ENCODE measurements around the gene SLC25A41. TPM values are rescaled to one million over a fixed set of nuclear protein-coding genes. Genes with fewer than 3 reads are reported as not detected.

Gene SLC25A41
- total RNA-seq, 1 experiment from 2014 or later = 1.4 TPM

DNA sequence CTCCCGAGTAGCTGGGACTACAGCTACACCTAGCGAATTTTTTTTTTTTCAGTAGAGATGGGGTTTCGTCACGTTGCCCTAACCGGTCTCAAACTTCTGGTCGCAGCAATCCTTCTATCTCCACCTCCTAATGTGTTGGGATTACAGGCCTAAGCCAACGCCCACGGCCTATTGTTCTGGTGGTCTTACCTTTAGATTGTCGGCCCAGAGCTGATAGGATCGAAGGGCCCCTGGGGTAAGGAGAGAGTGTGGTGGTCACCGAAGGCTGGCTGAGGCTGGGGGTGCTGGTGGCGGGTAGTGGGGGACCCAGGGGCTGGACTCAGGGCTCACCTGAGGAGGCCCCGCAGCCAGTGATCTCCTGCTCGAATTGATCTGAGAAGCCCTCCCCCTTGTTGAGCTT lies 37.5 kb upstream of the SLC25A41 start:
- H3K27ac Mint-ChIP-seq (ENCODE audit: unreplicated experiment) = no peak overlapping the region
- H3K4me3 Mint-ChIP-seq (ENCODE audit: low read depth, unreplicated experiment) = no peak overlapping the region
- CTCF ChIA-PET = no interaction called here
- H3K36me3 Mint-ChIP-seq (ENCODE audit: insufficient read depth, unreplicated experiment) = peaks cover 18% of the 10 kb centered on the region
- TF ChIP-seq, protein P1, sequence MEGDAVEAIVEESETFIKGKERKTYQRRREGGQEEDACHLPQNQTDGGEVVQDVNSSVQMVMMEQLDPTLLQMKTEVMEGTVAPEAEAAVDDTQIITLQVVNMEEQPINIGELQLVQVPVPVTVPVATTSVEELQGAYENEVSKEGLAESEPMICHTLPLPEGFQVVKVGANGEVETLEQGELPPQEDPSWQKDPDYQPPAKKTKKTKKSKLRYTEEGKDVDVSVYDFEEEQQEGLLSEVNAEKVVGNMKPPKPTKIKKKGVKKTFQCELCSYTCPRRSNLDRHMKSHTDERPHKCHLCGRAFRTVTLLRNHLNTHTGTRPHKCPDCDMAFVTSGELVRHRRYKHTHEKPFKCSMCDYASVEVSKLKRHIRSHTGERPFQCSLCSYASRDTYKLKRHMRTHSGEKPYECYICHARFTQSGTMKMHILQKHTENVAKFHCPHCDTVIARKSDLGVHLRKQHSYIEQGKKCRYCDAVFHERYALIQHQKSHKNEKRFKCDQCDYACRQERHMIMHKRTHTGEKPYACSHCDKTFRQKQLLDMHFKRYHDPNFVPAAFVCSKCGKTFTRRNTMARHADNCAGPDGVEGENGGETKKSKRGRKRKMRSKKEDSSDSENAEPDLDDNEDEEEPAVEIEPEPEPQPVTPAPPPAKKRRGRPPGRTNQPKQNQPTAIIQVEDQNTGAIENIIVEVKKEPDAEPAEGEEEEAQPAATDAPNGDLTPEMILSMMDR (IDR thresholded peaks at IDR 0.05; ENCODE audit: unreplicated experiment) = no peak
- no peak for DNase-seq
- no TSS peak for BruUV-seq (replicated peaks)
- no peaks in the 10 kb centered on the region for H3K27me3 Mint-ChIP-seq (ENCODE audit: unreplicated experiment)
- H3K9me3 Mint-ChIP-seq (ENCODE audit: low read depth, unreplicated experiment) = no peaks in the 10 kb centered on the region
- peaks cover 6% of the 10 kb centered on the region for H3K4me1 Mint-ChIP-seq (ENCODE audit: low read depth, unreplicated experiment)
- intact Hi-C loops (cut with micrococcal nuclease; ENCODE audit: unreplicated experiment) = no loop called here

DNA sequence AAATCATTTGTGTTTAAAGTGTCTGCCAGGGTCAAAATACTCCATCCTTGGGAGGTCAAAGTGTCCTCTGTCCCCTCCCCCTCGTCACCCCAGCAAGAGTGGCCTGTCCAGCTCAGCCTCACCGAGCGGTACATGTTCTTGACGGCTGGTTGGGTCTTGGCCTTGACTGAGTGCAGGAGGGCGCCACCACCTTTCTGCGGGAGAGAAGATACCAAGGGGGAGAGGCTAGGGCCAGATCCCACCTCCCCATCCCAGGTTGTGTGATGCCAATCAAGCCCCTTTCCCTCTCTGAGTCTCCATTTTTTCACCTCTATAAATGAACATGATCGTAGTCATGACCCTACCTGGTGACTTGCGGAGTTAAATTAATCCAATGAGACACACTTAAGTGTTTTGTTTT lies 36.6 kb upstream of the SLC25A41 start:
- BruUV-seq (replicated peaks) = no TSS peak
- Mint-ChIP-seq H3K27me3 (ENCODE audit: unreplicated experiment) (no peaks in the 10 kb centered on the region), H3K4me3 (ENCODE audit: low read depth, unreplicated experiment) (no peak overlapping the region), H3K4me1 (ENCODE audit: low read depth, unreplicated experiment) (peaks cover 15% of the 10 kb centered on the region), H3K9me3 (ENCODE audit: low read depth, unreplicated experiment) (no peaks in the 10 kb centered on the region), H3K36me3 (ENCODE audit: insufficient read depth, unreplicated experiment) (peaks cover 27% of the 10 kb centered on the region), H3K27ac (ENCODE audit: unreplicated experiment) (no peak overlapping the region)
- TF ChIP-seq, protein P1 (IDR thresholded peaks at IDR 0.05; ENCODE audit: unreplicated experiment) = no peak
- intact Hi-C loops (cut with micrococcal nuclease; ENCODE audit: unreplicated experiment) = no loop called here
- CTCF ChIA-PET = no interaction called here
- DNase-seq = no peak

DNA sequence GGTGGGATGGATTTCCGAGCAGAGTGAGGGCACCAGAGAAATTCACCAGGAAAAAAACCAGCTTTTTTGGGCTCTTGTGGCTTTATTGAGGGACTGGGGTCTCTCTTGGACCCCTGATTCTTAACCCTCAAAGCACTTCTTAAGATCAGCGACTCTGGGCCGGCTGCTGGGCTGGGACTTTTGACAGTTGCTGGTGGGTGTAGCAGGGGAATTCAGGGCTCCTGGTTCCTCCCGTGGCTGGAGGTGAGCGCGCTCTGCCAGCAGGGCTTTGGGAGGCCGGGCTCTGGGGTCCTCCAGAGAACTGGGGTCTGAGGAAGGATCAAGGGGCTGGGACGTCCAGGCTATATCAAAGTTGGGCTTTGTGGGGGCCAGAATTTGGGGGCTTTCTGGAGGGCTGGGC lies 33.8 kb upstream of the SLC25A41 start:
- DNase-seq = no peak
- H3K27ac Mint-ChIP-seq (ENCODE audit: unreplicated experiment) = no peak overlapping the region
- BruUV-seq (replicated peaks) = no TSS peak
- no peaks in the 10 kb centered on the region for H3K9me3 Mint-ChIP-seq (ENCODE audit: low read depth, unreplicated experiment)
- intact Hi-C loops (cut with micrococcal nuclease; ENCODE audit: unreplicated experiment) = no loop called here
- TF ChIP-seq, protein P1 (IDR thresholded peaks at IDR 0.05; ENCODE audit: unreplicated experiment) = no peak
- CTCF ChIA-PET = no interaction called here
- H3K36me3 Mint-ChIP-seq (ENCODE audit: insufficient read depth, unreplicated experiment) = peaks cover 42% of the 10 kb centered on the region
- peaks cover 15% of the 10 kb centered on the region for H3K4me1 Mint-ChIP-seq (ENCODE audit: low read depth, unreplicated experiment)
- no peak overlapping the region for H3K4me3 Mint-ChIP-seq (ENCODE audit: low read depth, unreplicated experiment)
- H3K27me3 Mint-ChIP-seq (ENCODE audit: unreplicated experiment) = no peaks in the 10 kb centered on the region

DNA sequence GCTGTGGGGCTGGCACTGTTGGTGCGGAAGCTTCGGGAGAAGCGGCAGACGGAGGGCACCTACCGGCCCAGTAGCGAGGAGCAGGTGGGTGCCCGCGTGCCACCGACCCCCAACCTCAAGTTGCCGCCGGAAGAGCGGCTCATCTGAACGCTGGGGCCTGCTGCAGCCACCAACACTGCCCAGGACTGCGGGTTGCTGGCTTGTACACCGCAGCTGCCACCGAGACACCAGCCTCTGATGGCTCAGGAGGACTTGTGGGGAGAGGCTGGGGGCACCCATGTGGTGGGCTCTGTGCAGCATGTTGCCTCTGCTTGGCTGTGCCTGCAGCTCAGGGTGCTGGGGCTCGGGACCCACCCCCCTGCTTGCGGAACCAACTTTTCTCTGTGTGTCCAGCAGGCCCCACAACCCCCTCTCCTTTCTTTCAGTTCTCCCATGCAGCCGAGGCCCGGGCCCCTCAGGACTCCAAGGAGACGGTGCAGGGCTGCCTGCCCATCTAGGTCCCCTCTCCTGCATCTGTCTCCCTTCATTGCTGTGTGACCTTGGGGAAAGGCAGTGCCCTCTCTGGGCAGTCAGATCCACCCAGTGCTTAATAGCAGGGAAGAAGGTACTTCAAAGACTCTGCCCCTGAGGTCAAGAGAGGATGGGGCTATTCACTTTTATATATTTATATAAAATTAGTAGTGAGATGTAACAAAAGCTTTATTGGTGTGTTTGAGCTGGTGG lies 33.1 kb upstream of the SLC25A41 start:
- Mint-ChIP-seq H3K4me3 (ENCODE audit: low read depth, unreplicated experiment) (no peak overlapping the region), H3K27me3 (ENCODE audit: unreplicated experiment) (no peaks in the 10 kb centered on the region), H3K4me1 (ENCODE audit: low read depth, unreplicated experiment) (peaks cover 15% of the 10 kb centered on the region), H3K9me3 (ENCODE audit: low read depth, unreplicated experiment) (no peaks in the 10 kb centered on the region), H3K36me3 (ENCODE audit: insufficient read depth, unreplicated experiment) (peaks cover 42% of the 10 kb centered on the region), H3K27ac (ENCODE audit: unreplicated experiment) (no peak overlapping the region)
- DNase-seq = no peak
- TF ChIP-seq, protein P1 (IDR thresholded peaks at IDR 0.05; ENCODE audit: unreplicated experiment) = no peak
- BruUV-seq (replicated peaks) = no TSS peak
- intact Hi-C loops (cut with micrococcal nuclease; ENCODE audit: unreplicated experiment) = no loop called here
- CTCF ChIA-PET = no interaction called here
